OCI-LY3 (cell line): ENCODE measurements around the gene ZNF821.
"Not testable (repeated sequence)": the region's sequence is repeated elsewhere in the genome, so short reads cannot be mapped to it uniquely, and the experiment has no call there.

Source experiments
- H2AFZ ChIP-seq: fragments of 200-600, 300-600 bp; shearing (Covaris generic); 2 replicates; pipeline ENCODE4 v1.6.0; 2014; ENCODE audit warnings: antibody characterized with exemption, low read depth, low read length
- H3K27ac ChIP-seq: fragments of 200-600, 300-600 bp; sonication (generic); 2 replicates; pipeline ENCODE4 v1.5.1; 2014; ENCODE audit warnings: mild to moderate bottlenecking, low read length, moderate library complexity, mixed read lengths
- H3K27me3 ChIP-seq: fragments of 200-600, 300-600 bp; sonication (generic); 2 replicates; pipeline ENCODE4 v1.6.1; 2014; ENCODE audit warnings: low read depth, low read length, mixed read lengths
- H3K36me3 ChIP-seq: fragments of 200-600, 300-600 bp; sonication (generic); replicated peaks from 2 replicates; pipeline ENCODE3; 2014; ENCODE audit warnings: low read depth, low read length, mixed read lengths
- H3K4me1 ChIP-seq: fragments of 300-600, 200-600 bp; sonication (generic); 2 replicates; pipeline ENCODE4 v1.6.1; 2014; ENCODE audit warnings: low read length, mixed read lengths
- H3K4me2 ChIP-seq: fragments of 200-600, 300-600 bp; sonication (generic); 2 replicates; pipeline ENCODE4 v1.6.1; 2014; ENCODE audit warnings: low read length, mixed read lengths
- H3K4me3 ChIP-seq: fragments of 300-600, 200-600 bp; sonication (generic); 2 replicates; pipeline ENCODE4 v1.5.1; 2014; ENCODE audit warnings: antibody characterized with exemption, mild to moderate bottlenecking, low read length, moderate library complexity
- H3K79me2 ChIP-seq: fragments of 300-600, 200-600 bp; shearing (Covaris generic); 2 replicates; pipeline ENCODE4 v1.6.1; 2014; ENCODE audit warnings: mild to moderate bottlenecking, low read length, mixed read lengths
- H3K9ac ChIP-seq: fragments of 300-600, 200-600 bp; shearing (Covaris generic); 2 replicates; pipeline ENCODE4 v1.6.0; 2014; ENCODE audit warnings: mild to moderate bottlenecking, low read length, moderate library complexity
- H3K9me3 ChIP-seq: fragments of 200-600, 300-600 bp; shearing (Covaris generic); 2 replicates; pipeline ENCODE4 v1.6.1; 2014; ENCODE audit warnings: low read length, mixed read lengths; ENCODE audit not compliant: insufficient read depth
- H4K20me1 ChIP-seq: fragments of 200-600, 300-600 bp; sonication (generic); 2 replicates; pipeline ENCODE4 v1.6.1; 2016; ENCODE audit warnings: low read length, mixed read lengths; ENCODE audit not compliant: insufficient read depth
- CTCF ChIP-seq: fragments of 200-600, 300-600 bp; sonication (generic); IDR thresholded peaks from 2 replicates; pipeline ENCODE4 v1.5.1; 2014; ENCODE audit warnings: antibody characterized with exemption, low read length, low read depth
- EZH2phosphoT487 ChIP-seq: fragments of 200-600 bp; shearing (Covaris generic); IDR thresholded peaks from 2 replicates; pipeline ENCODE4 v1.6.1; 2018; ENCODE audit warnings: antibody characterized with exemption, mixed run types, low read depth

Gene ZNF821

GRCh38 chr16:71912534-71913275 is 28.7 kb upstream of the ZNF821 start:
- no peak overlapping the region for H3K4me3 ChIP-seq
- peaks cover 69% of the 10 kb centered on the region for H3K36me3 ChIP-seq
- H2AFZ ChIP-seq: no peak overlapping the region
- no peak overlapping the region for H3K27ac ChIP-seq
- H3K79me2 ChIP-seq: peaks cover 100% of the 10 kb centered on the region
- no peak for TF ChIP-seq CTCF
- H3K9me3 ChIP-seq: no peaks in the 10 kb centered on the region
- H3K4me1 ChIP-seq: no peaks in the 10 kb centered on the region
- H4K20me1 ChIP-seq: peaks cover 97% of the 10 kb centered on the region
- H3K27me3 ChIP-seq: no peaks in the 10 kb centered on the region
- no peak overlapping the region for H3K4me2 ChIP-seq
- H3K9ac ChIP-seq: no peak overlapping the region

GRCh38 chr16:71911121-71911520 is 27.1 kb upstream of the ZNF821 start:
- peaks cover 57% of the 10 kb centered on the region for H3K36me3 ChIP-seq
- H3K4me3 ChIP-seq: no peak overlapping the region
- no peak overlapping the region for H3K4me2 ChIP-seq
- H2AFZ ChIP-seq: no peak overlapping the region
- TF ChIP-seq CTCF: no peak
- no peak for TF ChIP-seq EZH2phosphoT487
- H3K79me2 ChIP-seq: peaks cover 100% of the 10 kb centered on the region
- peaks cover 97% of the 10 kb centered on the region for H4K20me1 ChIP-seq
- no peak overlapping the region for H3K9ac ChIP-seq
- no peaks in the 10 kb centered on the region for H3K27me3 ChIP-seq
- no peaks in the 10 kb centered on the region for H3K4me1 ChIP-seq
- no peak overlapping the region for H3K27ac ChIP-seq
- H3K9me3 ChIP-seq: no peaks in the 10 kb centered on the region

GRCh38 chr16:71905765-71906164 is 21.8 kb upstream of the ZNF821 start:
- H3K9me3 ChIP-seq, H2AFZ ChIP-seq, H3K9ac ChIP-seq, H3K4me1 ChIP-seq, H3K4me2 ChIP-seq, H3K27ac ChIP-seq, H3K4me3 ChIP-seq, H3K27me3 ChIP-seq: not testable (repeated sequence)
- Histone ChIP-seq H3K36me3 (peaks cover 44% of the 10 kb centered on the region), H4K20me1 (peaks cover 98% of the 10 kb centered on the region), H3K79me2 (peaks cover 100% of the 10 kb centered on the region)

- H4K20me1 ChIP-seq: peaks cover 98% of the 10 kb centered on the region
Measured at GRCh38 chr16:71904239-71904638, 20.3 kb upstream of the ZNF821 start.

More at GRCh38 chr16:71904239-71904638, 20.3 kb upstream of the ZNF821 start:
- no peak overlapping the region for H3K4me3 ChIP-seq
- no peak for TF ChIP-seq EZH2phosphoT487
- no peak for TF ChIP-seq CTCF
- peaks cover 100% of the 10 kb centered on the region for H3K79me2 ChIP-seq
- no peak overlapping the region for H2AFZ ChIP-seq
- no peak overlapping the region for H3K4me2 ChIP-seq
- no peak overlapping the region for H3K9ac ChIP-seq
- H3K4me1 ChIP-seq: peaks cover 4% of the 10 kb centered on the region
- H3K27me3 ChIP-seq: no peaks in the 10 kb centered on the region
- H3K36me3 ChIP-seq: peaks cover 34% of the 10 kb centered on the region
- no peaks in the 10 kb centered on the region for H3K9me3 ChIP-seq
- no peak overlapping the region for H3K27ac ChIP-seq
